ENCODE measurements around the gene CAMK2N1.

- TF ChIP-seq NBN (IDR thresholded peaks at IDR 0.05), result no peak
- TF ChIP-seq, protein P1, sequence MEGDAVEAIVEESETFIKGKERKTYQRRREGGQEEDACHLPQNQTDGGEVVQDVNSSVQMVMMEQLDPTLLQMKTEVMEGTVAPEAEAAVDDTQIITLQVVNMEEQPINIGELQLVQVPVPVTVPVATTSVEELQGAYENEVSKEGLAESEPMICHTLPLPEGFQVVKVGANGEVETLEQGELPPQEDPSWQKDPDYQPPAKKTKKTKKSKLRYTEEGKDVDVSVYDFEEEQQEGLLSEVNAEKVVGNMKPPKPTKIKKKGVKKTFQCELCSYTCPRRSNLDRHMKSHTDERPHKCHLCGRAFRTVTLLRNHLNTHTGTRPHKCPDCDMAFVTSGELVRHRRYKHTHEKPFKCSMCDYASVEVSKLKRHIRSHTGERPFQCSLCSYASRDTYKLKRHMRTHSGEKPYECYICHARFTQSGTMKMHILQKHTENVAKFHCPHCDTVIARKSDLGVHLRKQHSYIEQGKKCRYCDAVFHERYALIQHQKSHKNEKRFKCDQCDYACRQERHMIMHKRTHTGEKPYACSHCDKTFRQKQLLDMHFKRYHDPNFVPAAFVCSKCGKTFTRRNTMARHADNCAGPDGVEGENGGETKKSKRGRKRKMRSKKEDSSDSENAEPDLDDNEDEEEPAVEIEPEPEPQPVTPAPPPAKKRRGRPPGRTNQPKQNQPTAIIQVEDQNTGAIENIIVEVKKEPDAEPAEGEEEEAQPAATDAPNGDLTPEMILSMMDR (IDR thresholded peaks at IDR 0.05 in 2 of 3, conservative IDR thresholded peaks at IDR 0.05 in 1 of 3; ENCODE audit: control insufficient read depth in 2 of 3, extremely low read depth in 1 of 3, insufficient read depth in 1 of 3, low read depth in 3 of 3, low read length in 3 of 3), result no peak
- no peak for TF ChIP-seq ESRRA (IDR thresholded peaks at IDR 0.05; ENCODE audit: low read length)
These were observed 13.9 kb downstream of the CAMK2N1 start for GRCh38 chr1:20472121-20472520.
